GM21619 (cell line): ENCODE measurements around the gene CFAP90.

ENCODE experiments used
- ATAC-seq: cut with Tn5 transposase; IDR thresholded peaks from one replicate; pipeline ENCODE4 v1.9.1; 2021; ENCODE audit not compliant: unreplicated experiment

CFAP90 gene

DNA sequence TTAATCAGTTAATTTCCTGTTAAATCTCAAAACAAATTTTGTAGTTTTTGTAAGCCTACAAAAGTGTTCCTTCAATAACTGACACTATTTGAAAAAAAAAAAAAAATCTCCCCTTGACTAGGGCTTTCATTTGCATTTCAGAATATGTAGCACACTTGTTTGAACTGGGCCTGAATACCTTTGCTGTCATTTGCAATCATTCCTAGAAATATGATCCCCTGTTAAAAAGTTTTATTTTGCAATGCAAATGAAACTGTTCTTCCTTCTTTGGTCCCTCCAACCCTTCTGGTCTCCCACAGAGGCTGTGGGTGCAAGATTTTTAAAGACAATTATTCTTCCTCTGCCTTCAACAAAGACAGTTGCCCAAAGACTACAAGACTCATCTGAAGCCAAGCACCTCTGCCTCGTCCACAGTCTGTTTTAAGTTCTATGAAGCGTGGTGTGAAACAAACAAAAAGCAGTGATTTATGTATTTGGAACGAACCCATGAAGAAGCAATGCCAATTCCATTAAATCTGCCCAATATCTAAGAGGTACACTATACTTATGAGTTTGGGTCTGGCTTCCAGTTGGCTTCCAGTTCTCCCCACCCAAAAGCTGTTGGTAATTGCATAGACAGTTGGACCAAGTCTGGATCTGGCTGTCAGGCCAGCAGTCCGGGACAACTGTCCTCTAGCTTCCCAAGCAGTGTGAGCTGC lies 66.1 kb downstream of the CFAP90 start:
- ATAC-seq = no peak

DNA sequence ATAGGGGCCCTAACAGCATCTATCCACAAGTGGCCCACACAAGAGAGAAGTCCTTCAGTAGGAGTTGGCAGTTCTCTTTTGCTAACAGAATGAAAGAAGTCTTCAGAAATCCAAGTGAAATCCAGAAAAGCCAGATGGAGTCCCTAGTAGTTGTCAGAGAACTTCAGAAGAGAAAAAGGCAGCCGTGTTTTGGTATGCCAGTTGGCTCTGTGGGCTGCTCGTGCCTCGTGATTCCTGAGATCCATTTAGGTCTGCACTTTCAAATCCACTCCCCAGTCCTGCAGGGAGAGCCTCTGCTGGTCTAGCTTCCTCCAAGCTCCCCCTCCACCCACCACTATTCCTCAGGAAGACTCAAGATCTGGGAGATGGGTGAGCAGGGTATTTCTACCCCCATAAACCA lies 69.0 kb downstream of the CFAP90 start:
- ATAC-seq = no peak
